ENCODE data around the gene CCDC188. TPM values are rescaled to one million over a fixed set of nuclear protein-coding genes. Genes with fewer than 3 reads are reported as not detected.

Gene CCDC188
- total and polyA plus RNA-seq, 10 of the 15 experiments (the other 5 are each of a cell fraction or from before 2014, with no cell fraction given), result not detected

- 4% methylated on average over 46 of the region's 70 CpGs for WGBS (ENCODE audit: insufficient coverage, insufficient replicate concordance, low lambda C conversion rate, missing lambda C conversion rate)
- TF ChIP-seq CREM (IDR thresholded peaks at IDR 0.05; ENCODE audit: low read depth) (no peak), HDAC6 (IDR thresholded peaks at IDR 0.05; ENCODE audit: unreplicated experiment) (no peak), IKZF1 (conservative IDR thresholded peaks at IDR 0.05) (peak; percentile 54), GATAD2B (conservative IDR thresholded peaks at IDR 0.05; ENCODE audit: low read depth) (peak; percentile 59), GABPA (IDR thresholded peaks at IDR 0.05; ENCODE audit: low read depth) (no peak), CREB1 (IDR thresholded peaks at IDR 0.05; ENCODE audit: low read depth) (0 out of 2 replicates have a peak, but pooled peaks have one; percentile 49), POLR2A (IDR thresholded peaks at IDR 0.05; ENCODE audit: low read depth, low read length) (no peak), EED (IDR thresholded peaks at IDR 0.05; ENCODE audit: low read depth) (no peak), STAT3 (IDR thresholded peaks at IDR 0.05; ENCODE audit: low read depth, low read length) (no peak), ATF3 (IDR thresholded peaks at IDR 0.05; ENCODE audit: borderline replicate concordance, extremely low read depth, low read depth, low read length) (no peak), NFYB (IDR thresholded peaks at IDR 0.05; ENCODE audit: insufficient read depth, low read depth, low read length) (peak; percentile 46; the same call in 1 of the 2 replicates), EGR1 (IDR thresholded peaks at IDR 0.05; ENCODE audit: borderline replicate concordance in 1 of 2, low read depth in 2 of 2, low read length in 2 of 2) (peak in 1 of 2 experiments; percentile 50; a peak in 1 of 3 replicates), MAX (IDR thresholded peaks at IDR 0.05; ENCODE audit: low read depth, low read length) (no peak), BCL3 (IDR thresholded peaks at IDR 0.05; ENCODE audit: borderline replicate concordance, insufficient read depth, low read depth, low read length, poor library complexity, severe bottlenecking) (no peak), HDGF (IDR thresholded peaks at IDR 0.05) (0 out of 2 replicates have a peak, but pooled peaks have one; percentile 37), WRNIP1 (IDR thresholded peaks at IDR 0.05; ENCODE audit: borderline replicate concordance, low read depth, low read length) (no peak), NKRF (conservative IDR thresholded peaks at IDR 0.05) (peak; percentile 66), SP1 (IDR thresholded peaks at IDR 0.05; ENCODE audit: low read depth, low read length) (peak; percentile 42), RBBP5 (conservative IDR thresholded peaks at IDR 0.05) (no peak), LARP7 (IDR thresholded peaks at IDR 0.05) (peak; percentile 55), NR2F1 (conservative IDR thresholded peaks at IDR 0.05) (0 out of 2 replicates have a peak, but pooled peaks have one; percentile 27)
These were observed 19.9 kb downstream of the CCDC188 start for GRCh38 chr22:20130731-20131596.

More at GRCh38 chr22:20130731-20131596, 19.9 kb downstream of the CCDC188 start:
- H3K4me3 ChIP-seq, result peak overlapping the region; percentile 67; the same call in 1 of the 2 replicates
- H4K20me1 ChIP-seq (ENCODE audit: control insufficient read depth, insufficient read depth), result no peaks in the 10 kb centered on the region
- ChIA-PET RAD21 (ENCODE audit: unreplicated experiment) (interaction anchor here (0.6 kb wide), 1 partner anchor 168 kb away, joined by 3 read pairs; no protein-coding TSS in a partner anchor), CTCF (interaction anchor here (1.0 to 2.1 kb wide), 2 partner anchors 10 to 162 kb away, joined by 4 to 7 read pairs; no protein-coding TSS in a partner anchor), POLR2A (no interaction called here), SMC1A (ENCODE audit: uncharacterized antibody, unreplicated experiment) (interaction anchor here (1.5 kb wide), 1 partner anchor 13 kb away, joined by 5 read pairs; no protein-coding TSS in a partner anchor)
- no peaks in the 10 kb centered on the region for H3K27me3 ChIP-seq (replicated peaks in 1 of 2; ENCODE audit: control insufficient read depth in 2 of 2, insufficient read depth in 2 of 2, low read length in 1 of 2)
- no peaks in the 10 kb centered on the region for H3K9me3 ChIP-seq (replicated peaks; ENCODE audit: control insufficient read depth, insufficient read depth, low read length)
- H3K79me2 ChIP-seq (ENCODE audit: control insufficient read depth, insufficient read depth, low read length), result peaks cover 7% of the 10 kb centered on the region
- in situ Hi-C loops (cut with MboI) (no loop called here), intact Hi-C loops (cut with micrococcal nuclease; ENCODE audit: unreplicated experiment) (no loop called here)
- H3K27ac ChIP-seq (ENCODE audit: control insufficient read depth, insufficient read depth), result peak overlapping the region; percentile 52
- peak; percentile 85 for ATAC-seq
- H3K9ac ChIP-seq (ENCODE audit: control insufficient read depth, insufficient read depth, low read length), result peak overlapping the region; percentile 73
- H3K4me1 ChIP-seq (ENCODE audit: control insufficient read depth, insufficient read depth, low read length), result peaks cover 12% of the 10 kb centered on the region
- no peak for FAIRE-seq
- peak overlapping the region; percentile 74 for H3K4me2 ChIP-seq (ENCODE audit: control insufficient read depth, insufficient read depth)
- no TSS peak for BruUV-seq (replicated peaks)
- no peak for DNase-seq (ENCODE audit: low read depth, low spot score)
- H2AFZ ChIP-seq (ENCODE audit: control insufficient read depth, low read depth, low read length), result peak overlapping the region; percentile 80
- peaks cover 11 to 14% of the 10 kb centered on the region in 2 experiments; a peak in 3 of 4 replicates for H3K36me3 ChIP-seq (ENCODE audit: control insufficient read depth in 2 of 2, insufficient read depth in 2 of 2, low read length in 1 of 2)

Data from GM12878 (cell line).